Fibroblast of pulmonary artery (primary cell): ENCODE measurements around the gene PTPRM.
"Not testable (repeated sequence)": the region's sequence is repeated elsewhere in the genome, so short reads cannot be mapped to it uniquely, and the experiment has no call there.

ENCODE experiments used
- DNase-seq: peaks from one replicate; pipeline ENCODE4 v3.0.0-alpha.2; 2010; ENCODE audit warnings: low read depth
- H3K4me3 ChIP-seq: replicated peaks from 2 replicates; pipeline ENCODE4 v1.5.1; 2011; ENCODE audit warnings: low read depth, mild to moderate bottlenecking, control low read depth, low read length, moderate library complexity
- TF ChIP-seq, protein P1 (sequence below): IDR thresholded peaks from 2 replicates; pipeline ENCODE4 v1.5.1; 2011; ENCODE audit warnings: mild to moderate bottlenecking, control low read depth, low read length, inconsistent platforms; ENCODE audit errors: missing control alignments

PTPRM gene

DNA sequence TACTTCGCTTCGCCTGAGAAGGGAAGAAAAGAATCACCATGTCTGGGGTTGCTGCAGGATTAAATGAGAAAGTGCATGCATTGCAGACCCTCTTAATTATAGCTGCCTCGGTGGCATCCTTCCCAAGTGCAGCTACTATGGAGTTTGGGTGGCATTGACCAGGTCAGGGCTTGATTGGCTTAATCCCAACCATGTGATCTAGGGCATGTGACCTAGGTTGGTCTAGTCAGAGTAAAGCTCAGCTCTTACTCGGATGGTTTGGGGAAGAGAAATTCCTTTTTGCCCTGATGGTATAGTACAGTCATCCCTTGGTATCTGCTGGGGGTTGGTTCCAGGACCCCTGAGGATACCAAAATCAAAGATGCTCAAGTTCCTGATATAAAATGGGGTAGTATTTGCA is 863.9 kb downstream of the PTPRM start:
- no peak overlapping the region for H3K4me3 ChIP-seq
- DNase-seq = no peak
- TF ChIP-seq, protein P1, sequence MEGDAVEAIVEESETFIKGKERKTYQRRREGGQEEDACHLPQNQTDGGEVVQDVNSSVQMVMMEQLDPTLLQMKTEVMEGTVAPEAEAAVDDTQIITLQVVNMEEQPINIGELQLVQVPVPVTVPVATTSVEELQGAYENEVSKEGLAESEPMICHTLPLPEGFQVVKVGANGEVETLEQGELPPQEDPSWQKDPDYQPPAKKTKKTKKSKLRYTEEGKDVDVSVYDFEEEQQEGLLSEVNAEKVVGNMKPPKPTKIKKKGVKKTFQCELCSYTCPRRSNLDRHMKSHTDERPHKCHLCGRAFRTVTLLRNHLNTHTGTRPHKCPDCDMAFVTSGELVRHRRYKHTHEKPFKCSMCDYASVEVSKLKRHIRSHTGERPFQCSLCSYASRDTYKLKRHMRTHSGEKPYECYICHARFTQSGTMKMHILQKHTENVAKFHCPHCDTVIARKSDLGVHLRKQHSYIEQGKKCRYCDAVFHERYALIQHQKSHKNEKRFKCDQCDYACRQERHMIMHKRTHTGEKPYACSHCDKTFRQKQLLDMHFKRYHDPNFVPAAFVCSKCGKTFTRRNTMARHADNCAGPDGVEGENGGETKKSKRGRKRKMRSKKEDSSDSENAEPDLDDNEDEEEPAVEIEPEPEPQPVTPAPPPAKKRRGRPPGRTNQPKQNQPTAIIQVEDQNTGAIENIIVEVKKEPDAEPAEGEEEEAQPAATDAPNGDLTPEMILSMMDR = no peak

DNA sequence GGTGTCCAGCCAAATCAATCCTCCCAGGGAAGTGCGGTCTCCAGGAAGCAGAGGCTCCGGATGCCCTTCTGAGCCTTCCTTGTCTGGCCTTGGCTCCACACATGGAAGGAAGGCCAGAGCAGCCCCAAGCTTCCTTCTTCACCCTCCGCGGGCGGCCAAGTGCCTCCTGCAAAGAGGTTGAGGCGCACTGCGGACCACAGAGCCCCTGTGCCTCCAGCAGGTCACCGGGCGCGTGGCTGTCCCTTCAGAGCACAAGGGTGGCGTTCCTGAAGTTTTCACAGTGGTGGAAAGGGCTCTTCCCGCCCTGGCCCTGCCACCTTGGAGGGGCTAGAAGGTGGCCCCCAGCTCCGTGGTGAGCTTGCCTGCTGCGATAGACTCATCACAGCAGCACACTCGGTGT is 866.2 kb downstream of the PTPRM start:
- H3K4me3 ChIP-seq = no peak overlapping the region
- no peak for DNase-seq
- TF ChIP-seq, protein P1 = no peak

DNA sequence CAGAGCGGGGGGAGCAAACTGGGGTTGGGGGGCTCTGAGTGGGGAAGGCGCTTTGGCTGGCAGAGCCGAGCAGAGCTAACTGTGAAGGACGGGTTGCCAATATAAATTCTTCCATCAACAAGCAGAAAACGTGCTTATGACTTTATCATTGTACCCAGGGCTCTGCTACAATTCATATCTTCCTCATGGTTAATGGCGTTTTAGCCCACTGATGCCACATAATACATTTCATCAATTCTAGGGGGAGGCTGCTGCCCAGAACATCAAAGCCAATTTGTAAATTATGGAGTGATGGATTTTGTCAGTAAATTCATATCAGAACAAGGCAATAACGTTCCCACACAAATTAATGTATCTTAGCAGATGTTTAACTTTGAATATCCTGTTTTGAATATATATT is 866.7 kb downstream of the PTPRM start:
- no peak overlapping the region for H3K4me3 ChIP-seq
- DNase-seq = no peak
- TF ChIP-seq, protein P1 = no peak

DNA sequence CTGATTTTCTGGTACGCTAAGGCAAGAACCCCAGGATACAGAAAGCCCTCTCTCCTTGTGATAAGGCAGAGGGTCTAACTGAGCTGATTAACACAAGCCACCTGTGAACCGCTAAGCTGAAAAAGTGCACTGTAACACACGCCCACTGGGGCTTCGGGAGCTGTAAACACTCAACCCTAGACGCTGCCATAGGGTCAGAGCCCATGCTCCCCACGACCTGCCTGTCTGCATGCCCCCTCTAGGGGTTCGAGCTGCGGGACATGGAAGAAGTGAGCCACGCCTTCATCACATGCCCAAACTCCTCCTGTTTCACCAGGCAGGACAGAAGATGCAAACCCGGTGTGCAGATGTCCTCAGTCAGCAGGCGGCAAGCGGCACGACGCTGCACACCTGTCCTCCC is 868.3 kb downstream of the PTPRM start:
- TF ChIP-seq, protein P1 = no peak
- no peak for DNase-seq
- H3K4me3 ChIP-seq = no peak overlapping the region

DNA sequence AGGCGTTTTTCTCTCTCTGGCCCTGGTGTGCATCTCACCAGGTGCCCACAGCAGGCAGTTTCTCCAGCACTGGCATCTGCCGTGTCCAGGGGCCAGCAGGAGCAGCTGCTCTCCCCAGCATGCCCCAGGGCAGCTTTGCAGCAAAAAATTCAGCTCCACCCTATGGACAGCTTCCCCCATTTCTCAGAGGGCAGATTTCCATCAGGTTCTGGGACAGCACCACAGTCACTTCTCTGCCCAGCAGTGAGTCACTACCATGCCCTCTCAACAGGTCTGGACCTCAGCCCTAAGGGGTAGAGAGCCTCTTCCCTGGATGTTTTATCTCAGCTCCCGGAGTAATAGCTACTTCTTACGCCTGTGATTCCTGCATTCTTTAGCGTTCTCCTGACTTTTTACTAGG is 871.9 kb downstream of the PTPRM start:
- TF ChIP-seq, protein P1 = no peak
- H3K4me3 ChIP-seq = no peak overlapping the region
- no peak for DNase-seq

DNA sequence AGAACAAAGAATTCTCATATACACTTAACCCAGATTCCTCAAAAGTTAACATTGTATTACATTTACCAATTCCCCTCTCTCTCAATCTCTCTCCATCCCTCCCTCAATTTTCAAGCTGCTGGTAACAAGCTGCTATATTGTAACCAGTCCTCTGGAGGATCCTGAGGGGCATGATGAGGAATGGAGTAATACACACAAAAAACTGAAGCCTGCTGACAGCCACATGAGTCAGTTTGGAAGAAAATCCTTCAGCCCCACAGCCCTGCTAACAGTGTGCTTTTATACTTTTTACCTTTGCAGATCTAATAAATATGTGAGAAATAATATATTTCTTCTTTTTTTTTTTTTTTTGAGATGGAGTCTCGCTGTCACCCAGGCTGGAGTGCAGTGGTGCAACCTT is 876.4 kb downstream of the PTPRM start:
- H3K4me3 ChIP-seq = no peak overlapping the region
- TF ChIP-seq, protein P1 = no peak
- DNase-seq = no peak

DNA sequence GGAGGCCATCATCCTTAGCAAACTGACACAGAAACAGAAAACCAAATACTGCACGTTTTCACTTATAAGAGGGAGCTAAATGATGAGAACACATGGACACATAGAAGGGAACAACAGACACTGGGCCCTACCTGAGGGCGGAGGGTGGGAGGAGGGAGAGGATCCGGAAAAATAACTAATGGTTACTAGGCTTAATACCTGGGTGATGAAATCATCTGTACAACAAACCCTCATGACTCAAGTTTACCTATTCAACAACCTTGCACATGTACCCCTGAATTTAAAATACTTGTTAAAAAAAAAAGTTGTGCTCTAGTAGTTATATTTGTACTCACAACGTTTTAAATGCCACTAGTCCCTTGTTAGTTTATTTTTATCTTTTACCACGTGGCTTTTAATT is 879.8 kb downstream of the PTPRM start:
- H3K4me3 ChIP-seq, DNase-seq: not testable (repeated sequence)

DNA sequence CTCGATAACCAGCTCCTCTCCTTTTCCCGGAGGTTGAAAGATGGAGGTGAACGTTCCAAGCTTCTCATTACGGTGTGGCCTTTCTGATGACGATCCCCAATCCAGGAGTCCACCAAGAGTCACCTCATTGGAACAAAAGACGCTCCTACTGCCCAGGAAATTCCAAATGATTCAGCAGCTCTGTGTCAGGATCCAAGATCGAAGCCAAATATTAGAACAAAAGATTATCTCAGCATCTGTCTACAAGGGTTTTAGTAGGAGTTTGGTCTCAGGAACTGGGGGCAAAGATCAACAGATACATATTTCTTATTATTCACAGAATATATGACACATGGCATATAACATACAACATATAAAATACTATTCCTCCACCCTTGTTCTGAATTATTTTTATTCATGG is 881.0 kb downstream of the PTPRM start:
- TF ChIP-seq, protein P1 = no peak
- H3K4me3 ChIP-seq = no peak overlapping the region
- DNase-seq = peak; percentile 32
